NCI-H2196 (cell line): ENCODE results near the gene HIGD1C.
"Not testable (repeated sequence)": the region's sequence is repeated elsewhere in the genome, so short reads cannot be mapped to it uniquely, and the experiment has no call there.

Source experiments
- DNase-seq: peaks from one replicate; lab custom pipeline; 2025; ENCODE audit not compliant: unreplicated experiment; lab: John Stamatoyannopoulos, UW

HIGD1C gene

DNA sequence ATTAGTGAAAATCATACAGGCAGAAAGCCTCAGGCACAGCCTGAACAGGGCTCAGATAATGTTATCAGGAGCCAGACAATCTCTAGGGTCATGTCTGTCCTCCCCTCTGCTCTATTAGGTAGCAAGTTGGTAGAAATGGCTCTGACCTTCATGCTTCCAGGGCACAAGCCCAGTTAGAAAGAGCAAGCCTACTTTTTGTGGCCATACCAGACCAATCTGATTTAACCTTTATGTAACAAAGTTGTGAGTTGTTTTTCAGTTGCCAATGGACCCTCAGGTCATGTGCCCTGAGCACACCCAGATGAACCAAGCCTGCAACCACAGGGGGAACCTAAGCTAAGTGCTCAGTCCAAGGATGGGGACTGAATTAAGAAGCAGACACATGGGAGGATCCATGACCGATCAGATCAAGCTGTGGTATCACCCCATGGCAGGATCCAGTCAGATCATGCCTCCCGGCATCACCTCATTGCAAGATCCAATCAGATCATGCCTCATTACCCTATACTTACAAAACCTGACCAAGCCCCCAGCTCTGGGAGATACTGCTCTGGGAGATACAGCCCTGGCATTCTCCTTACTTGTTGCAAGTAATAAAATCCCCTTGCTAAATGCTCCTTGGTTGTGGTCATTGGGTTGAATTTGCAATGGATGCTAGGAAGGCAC is 18.8 kb upstream of the HIGD1C start:
- DNase-seq, result no peak

DNA sequence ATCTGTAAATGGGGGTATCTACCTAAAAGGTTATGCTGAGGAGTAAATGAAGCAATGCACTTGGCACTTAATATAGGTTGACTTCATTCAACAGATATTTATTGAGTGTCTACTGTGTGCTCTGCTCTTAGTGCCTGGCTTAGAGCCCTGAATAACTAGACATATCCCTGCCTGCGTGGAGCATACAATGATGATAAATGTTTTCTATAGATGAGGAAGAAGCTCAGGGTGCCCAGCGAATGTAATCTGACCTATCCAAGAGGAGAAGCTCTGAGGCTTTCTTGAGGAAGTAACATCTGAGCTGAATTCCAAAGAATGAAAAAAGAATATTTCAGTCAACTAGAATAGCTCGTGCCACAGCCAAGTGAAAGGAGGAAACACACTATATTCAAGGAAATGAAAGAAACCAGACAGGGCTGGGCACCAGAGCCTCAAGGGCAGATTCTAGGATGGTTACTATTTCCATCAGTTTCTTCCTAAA is 17.9 kb upstream of the HIGD1C start:
- no peak for DNase-seq

DNA sequence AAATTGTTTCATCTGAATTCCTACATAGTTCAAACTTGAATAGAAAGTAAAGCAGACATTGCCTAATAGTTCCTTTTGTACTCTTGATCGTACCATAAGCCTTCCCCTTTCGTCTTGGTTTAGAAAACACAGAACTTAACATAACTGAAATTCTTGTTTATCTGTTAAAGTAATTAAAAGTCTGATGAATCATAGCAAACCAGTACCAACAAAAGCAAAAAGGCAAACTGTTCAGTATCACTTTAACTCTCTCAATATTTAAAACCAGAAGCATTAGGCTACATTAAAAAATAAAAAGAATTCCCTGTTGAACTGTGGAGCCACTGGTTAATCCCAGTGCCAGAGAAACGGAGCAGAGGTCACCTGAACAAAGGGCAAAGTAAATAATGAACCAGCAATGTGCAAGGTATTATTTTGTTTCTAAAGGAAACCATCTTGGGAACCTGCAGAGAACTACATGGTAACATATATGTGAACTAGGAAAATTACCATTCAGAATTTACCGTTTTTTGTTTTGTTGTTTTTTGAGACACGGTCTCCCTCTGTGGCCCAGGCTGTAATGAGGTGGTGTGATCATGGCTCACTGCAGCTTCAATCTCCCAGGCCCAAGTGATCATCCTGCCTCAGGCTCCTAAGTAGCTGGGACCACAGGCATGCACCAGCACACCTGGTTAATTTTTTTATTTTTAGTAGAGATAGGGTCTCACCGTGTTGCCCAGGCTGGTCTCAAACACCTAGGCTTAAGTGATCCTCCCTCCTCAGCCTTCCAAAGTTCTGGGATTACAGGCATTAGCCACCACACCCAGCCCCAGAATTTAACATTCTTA is 17.1 kb upstream of the HIGD1C start:
- no peak for DNase-seq

DNA sequence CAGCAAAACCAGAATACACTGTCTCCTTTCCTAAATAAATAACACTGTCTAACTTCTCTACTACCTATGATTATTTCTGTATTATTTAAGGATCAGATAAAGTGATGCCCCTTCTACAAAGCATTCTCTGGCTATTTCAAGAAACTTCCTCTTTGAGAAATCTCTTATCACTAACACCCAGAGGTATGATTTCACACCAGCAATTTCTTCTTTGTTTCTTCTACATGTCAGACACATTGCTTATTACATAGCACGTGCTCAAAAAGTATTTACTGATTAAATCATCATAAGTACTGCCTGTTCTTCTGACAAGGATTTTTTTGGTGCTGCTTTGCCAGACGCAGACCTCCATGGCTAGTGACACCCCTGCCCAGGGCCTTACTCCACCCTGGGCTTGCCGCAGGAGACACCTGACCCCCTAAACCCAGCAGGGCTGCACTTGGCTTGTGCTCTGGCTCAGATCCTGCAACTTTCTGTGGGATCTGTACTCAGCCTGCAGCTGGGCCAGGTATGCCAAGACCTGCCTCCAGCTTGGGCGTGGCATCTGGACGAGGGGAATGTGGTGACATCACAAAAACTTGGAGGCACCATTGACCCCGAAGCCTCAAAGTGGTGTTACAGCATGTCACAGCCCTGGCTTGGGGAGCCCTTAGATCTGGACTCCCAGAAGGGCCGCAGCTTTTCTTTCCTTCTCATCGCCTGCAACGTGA is 15.4 kb upstream of the HIGD1C start:
- no peak for DNase-seq

DNA sequence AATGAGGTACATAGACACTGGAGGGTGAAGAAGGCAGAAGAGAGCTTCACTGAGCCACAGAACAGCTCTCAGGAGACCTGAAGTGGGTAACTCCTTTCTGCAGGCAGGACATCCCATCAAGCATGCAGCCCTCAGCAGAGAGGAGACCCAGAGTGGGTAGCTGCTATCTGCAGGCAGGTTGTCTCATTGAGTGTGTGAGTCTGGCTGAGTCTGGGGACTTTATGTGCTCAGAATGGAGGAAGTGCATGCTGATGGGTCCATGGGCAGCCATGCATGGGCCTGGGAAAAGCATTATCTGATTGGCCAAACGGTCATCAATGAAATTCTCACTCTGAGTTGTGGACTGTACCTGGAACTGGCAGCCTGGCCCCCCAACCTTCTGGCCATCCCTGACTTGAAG is 14.7 kb upstream of the HIGD1C start:
- DNase-seq, result no peak

DNA sequence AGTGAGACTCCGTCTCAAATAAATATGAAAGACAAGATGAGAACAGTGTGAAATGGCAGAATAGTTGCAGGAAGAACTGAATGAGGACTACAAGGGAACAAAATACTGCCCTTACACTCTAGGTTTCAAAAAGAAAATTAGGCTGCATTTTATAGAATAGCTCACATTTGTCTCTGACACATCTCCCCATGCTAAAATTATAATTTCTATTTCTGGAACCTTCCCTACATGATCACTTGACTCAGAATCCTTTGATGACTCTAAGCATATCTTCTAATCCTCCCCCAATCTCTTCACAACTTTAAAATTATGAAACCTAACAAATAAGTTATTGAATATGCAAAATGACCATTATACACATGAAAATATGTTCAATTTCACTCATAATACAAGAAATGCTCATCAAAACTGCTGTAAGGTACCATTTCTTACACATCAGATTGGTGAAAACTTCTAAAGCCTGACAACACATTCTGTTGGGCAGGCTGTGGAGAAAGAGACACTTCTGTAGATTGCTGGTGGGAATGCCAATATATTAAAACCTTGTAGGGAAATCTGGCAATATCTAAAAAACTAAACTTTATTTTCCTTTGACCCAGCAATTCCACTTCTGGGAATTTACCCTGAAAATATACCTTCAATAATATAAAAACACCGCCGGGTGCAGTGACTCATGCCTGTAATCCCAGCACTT is 4.3 kb upstream of the HIGD1C start:
- DNase-seq, result no peak

DNA sequence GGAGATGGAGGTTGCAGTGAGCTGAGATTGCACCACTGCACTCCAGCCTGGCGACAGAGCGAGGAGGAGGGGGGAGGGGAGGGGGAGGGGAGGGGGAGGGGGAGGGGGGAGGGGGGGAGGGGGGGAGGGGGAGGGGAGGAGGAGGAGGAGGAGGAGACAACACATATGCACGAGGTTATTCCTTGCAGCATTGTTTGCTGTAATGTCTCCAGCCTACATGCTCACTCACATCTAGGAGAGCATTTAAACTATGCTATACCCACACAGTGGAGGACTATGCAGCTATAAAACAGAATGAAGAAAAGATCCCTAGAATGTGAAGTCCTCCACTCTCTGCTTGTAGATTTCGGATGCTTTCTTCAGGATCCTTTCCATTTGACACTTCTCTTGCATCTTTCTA is 3.5 kb upstream of the HIGD1C start:
- no peak for DNase-seq

DNA sequence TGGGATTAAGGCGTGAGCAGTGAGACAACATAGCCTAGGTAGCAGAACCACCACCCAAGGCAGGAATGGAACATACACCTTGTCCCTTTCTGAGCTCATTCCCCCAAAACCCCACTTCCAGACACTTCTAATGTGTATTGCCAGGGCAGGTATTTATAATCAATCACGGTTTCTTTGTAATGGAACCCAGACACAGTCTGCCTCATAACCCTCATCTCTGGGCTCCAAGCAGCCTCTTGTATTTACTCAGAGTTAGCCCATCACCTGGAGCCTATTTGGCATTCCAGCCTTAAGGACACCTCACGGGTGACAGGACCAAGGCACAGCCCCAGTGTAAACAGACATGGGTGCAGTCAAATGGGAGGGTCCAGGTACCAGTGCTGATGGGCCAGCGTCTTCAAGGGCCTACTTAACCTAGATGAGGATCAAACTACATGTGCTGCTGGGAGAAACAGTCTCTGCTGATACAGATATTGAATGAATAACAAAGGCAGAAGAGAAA is 2.5 kb upstream of the HIGD1C start:
- no peak for DNase-seq

DNA sequence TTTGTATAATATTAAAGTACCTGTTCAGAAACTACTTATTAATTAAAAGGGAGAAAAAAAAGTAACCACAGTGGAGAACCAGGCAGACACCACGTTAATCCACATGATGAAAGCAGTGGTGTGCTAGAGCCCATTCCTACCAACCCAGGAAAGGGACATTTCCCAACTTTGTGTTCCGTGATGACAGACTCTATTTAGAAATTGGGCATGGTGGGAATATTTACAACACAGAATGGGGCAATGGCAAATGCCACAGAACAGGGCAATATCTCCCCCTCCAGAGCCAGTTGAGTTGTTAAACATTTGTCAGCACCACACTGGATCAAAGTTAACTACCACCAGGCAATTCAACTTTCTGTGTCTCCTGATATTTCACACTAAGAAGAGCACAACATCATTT is 1.2 kb upstream of the HIGD1C start:
- no peak for DNase-seq

DNA sequence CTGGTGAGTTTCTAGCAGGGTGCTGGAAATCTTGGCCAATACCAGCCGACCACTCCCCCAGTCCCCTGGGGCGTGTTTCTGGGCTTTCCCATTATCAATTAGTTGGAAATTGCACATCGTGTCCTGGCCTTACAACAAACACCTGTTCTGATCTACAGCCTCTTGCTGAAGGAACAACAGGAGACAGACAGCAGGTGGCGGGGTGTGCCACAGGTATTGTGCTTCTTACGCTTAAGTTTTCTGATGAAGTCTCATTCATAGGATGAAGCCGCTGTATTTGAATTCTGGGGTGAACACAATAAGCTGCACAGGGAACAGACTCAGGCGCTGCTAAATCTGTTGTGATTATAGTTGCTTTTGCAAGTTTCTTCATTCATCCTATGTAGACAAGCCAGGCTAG is 703 bp downstream of the HIGD1C start:
- DNase-seq, result no peak

DNA sequence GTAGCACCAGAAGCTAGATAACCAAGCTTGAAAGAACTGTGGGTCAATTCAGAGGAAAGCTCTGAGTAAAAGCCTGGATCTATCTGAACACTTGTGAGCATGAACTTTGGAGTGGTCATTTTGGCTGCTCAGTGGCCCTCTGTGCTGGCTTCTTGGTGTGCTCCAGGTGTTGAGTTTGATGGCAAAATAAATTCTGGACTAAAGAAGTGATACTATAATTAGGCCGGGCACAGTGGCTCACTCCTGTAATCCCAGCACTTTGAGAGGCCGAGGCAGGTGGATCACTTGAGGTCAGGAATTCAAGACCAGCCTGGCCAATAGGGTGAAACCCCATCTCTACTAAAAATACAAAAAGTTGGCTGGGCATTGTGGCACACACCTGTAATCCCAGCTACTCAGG is 2.4 kb downstream of the HIGD1C start:
- not testable (repeated sequence) for DNase-seq

DNA sequence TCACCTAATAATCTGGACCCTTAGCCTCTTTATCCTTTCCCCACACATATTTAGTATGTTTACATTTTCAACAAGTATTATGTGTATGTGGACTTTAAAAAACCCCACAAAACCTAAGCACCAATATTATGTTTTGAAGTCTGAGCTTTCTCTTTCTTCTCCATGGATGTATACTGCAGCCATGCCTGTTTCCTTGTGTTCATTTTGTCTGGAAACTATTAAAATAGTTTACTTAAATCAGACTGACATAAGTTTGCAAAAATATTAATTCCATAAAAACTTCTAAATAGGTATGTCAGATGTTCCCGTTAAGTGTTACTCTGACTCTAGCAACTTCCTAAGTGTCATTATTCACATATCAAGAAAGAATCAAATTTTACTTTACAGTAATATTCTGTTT is 2.9 kb downstream of the HIGD1C start:
- DNase-seq, result no peak

DNA sequence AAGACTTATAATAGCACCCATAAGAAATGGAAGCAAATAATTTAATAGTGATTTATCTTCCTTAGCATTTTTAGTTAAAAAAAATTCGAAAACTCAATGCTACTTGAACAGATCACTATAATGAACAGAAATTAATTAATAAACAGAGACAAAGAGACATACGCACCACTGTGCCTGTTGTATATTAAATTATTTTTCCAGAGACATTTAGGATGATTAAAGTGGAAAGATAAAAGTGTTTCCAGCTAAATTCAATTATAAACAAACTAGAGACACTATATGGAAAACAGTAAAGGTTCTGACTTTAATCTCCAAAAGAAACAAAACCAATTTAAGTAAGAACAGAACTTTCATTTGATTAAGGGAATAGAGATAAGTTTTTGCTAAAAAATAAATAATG is 3.4 kb downstream of the HIGD1C start:
- no peak for DNase-seq

DNA sequence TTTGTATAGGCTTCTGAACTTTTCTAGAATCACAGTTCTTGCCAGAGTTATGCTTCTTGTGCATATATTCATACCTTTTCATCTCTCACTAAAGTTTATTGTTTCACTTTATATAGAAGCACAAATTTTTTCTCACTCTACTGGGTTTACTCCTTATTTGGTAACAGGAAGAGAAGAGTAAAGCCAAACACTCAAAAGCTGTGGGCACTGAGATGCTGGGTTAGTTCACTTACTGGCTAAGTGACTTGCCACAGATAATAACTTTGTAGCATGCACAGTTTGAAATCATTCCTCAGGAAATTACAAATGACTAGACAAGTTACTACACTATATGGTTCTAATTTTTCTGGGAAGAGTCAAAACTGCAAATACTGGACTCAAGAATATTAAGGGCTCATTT is 7.8 kb downstream of the HIGD1C start:
- DNase-seq, result no peak

DNA sequence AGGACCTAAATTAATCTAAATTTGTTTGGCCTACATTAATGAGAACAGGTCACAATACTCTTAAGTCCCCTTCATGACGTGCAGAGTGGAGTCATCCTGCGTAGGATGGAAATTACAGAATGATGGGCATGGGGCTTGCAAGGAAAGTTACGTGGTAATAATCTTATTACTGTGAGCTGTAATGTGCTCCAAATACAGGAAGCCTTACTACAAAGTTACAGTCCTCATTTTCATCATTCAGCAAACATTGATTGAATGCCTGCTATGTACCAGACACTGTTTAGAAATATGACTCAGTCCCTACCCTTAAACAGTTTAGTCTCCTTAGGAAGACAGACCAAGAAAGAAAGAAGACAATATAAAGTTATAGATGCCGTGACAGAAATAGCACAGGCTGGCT is 9.4 kb downstream of the HIGD1C start:
- no peak for DNase-seq

DNA sequence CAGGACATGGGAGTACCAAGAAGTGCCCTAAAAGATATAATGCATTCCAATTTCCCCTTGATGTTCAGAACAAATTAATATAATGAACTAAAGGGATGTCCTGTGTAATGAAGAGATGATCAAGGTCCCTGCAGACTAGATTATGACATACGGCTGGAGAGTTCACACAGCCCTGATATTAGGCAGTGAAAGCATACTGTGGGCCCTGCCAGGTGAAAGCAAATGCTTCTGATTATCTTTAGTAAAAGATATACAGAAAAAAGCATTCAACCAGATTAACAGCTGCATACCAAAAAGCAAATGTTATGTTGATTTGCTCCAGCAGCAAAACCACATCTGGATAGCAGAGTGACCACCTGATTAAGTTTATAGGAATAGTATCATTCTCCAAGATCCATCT is 12.1 kb downstream of the HIGD1C start:
- DNase-seq, result no peak

DNA sequence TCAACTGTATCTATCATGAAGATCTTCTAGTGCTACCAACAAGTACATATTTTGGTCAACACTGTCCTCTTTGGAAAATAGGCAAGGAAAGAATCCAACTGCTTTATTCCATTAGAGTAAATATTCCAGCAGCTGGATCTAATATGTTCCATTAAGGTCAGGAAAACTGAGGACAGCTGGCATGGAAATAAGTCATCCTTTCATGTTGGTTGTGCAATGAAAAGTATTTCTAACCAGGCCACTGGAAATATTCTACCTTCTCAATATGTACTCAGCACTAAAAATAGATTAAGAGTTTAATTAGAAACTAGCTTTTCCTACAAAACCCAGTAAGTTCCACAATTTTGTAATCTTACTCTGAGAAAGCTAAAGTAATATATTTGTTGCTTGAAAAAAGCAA is 19.6 kb downstream of the HIGD1C start:
- no peak for DNase-seq

DNA sequence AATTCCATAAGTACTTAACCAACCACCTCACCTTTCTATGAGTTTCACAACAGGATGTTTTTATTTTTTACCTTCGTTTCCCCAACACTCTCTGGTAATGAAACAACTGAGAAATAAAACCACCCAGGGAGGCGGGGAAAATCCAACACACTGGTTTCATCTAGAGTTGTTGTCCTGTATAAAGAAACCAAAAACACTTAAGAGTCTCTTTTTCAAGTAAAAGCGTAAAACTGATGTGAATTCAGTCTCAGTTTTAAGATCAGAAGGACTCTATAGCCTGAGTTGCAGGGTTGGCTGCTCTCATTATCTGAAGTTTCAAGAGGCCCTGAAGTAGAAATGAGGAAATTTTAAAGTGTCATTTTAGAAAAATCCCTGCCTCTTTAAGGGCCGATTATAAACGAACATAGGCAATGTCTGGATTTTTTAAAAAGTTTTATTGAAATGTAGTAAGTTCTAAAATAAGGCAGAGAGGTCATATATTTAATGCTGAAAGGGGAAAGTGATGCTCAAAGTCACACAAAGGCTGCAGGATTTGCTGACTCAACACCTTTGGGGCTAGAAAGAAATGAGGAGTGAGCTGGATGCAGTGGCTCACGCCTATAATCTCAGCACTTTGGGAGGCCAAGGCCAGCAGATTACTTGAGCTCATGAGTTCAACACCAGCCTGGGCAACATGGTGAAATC is 27.2 kb downstream of the HIGD1C start:
- DNase-seq, result no peak

DNA sequence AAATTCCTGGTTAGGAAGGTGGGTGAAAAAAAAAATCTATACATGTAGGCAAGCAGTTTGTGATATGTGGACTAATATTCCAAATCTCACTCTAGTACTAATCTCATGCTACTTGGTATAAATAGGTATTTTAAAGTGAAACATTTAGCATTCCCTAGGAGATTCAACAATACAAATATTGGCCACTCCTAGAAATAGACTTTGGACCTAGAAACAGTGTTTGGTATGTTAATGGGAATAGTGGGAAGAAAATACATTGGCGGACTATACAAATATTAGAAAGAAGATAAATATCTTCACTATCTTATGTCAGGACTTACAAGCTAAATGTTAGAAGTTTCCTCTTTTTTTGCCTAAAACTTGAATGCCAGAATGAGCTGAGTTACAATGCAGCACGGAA is 28.2 kb downstream of the HIGD1C start:
- DNase-seq, result no peak

DNA sequence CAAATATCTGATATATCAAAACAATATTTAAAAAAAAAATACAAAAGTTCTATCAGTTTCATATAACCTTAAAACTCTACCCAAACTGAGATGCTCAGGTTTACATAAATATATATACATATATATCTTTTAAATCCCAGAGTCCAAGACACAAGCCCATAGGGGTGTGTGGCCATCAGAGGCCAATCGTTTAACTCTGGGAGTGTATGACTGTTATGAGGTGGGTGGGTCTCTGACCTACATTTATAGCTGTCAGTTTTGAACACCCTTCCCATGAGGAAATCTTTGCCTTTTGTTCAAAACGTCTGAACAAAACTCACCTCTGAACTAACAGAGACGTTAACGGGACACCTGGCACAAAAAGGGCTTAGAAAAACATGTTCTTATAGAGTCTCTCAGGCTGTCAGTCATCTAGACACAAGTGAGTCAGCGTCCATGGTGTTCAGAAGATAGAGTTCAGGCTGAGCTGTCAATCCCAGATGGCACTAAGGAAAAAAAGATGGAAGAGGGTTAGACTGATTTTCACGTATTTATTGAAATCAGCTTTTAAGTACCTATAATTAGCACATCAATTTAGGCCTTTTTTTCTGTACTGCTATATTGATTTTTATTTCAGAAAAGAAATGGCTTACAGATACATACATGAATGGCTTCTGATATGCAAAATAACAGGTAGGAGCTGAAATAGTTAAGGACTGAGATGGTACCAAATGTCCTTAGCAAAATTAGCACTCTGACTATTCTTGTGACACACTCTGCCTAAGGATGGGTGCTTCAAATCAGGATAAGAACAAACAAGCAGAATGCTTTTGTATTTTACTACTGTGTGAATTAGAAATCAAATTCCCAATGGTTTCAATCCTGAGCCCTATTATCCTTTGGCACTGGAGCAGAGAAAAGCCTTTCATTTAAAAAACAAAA is 29.2 kb downstream of the HIGD1C start:
- no peak for DNase-seq
